Neutrophil (primary cell): Measurements from ENCODE around the gene HCAR2.
"Not testable (repeated sequence)": the region's sequence is repeated elsewhere in the genome, so short reads cannot be mapped to it uniquely, and the experiment has no call there.

Experiments
- H3K27ac ChIP-seq: fragments of 200-600 bp; sonication (generic); 2 replicates; pipeline ENCODE4 v1.5.1; 2016; ENCODE audit warnings: mild to moderate bottlenecking, moderate library complexity
- H3K27me3 ChIP-seq: fragments of 200-600 bp; sonication (generic); 2 replicates; pipeline ENCODE4 v1.6.0; 2016; ENCODE audit warnings: mild to moderate bottlenecking
- H3K36me3 ChIP-seq: fragments of 200-600 bp; sonication (generic); 2 replicates; pipeline ENCODE4 v1.5.1; 2017
- H3K4me1 ChIP-seq, 2 experiments: fragments of 200-600 bp in 1 of 2; sonication (generic) in 1 of 2; 1 replicate in 1 of 2; 2 replicates in 1 of 2; pipeline versions ENCODE4 v1.5.1 to v1.6.1; 2013 to 2016; ENCODE audit warnings: low read depth in 1 of 2, low read length in 1 of 2, mild to moderate bottlenecking in 1 of 2, moderate library complexity in 1 of 2; ENCODE audit not compliant: control insufficient read depth in 1 of 2, insufficient read depth in 1 of 2
- H3K4me3 ChIP-seq, 2 experiments: fragments of 200-600 bp in 1 of 2; sonication (generic) in 1 of 2; 1 replicate in 1 of 2; 2 replicates in 1 of 2; pipeline ENCODE4 v1.5.1; 2013 to 2016; ENCODE audit warnings: low read depth in 1 of 2, low read length in 1 of 2, mild to moderate bottlenecking in 1 of 2, moderate library complexity in 1 of 2
- H3K9me3 ChIP-seq: fragments of 200-600 bp; sonication (generic); 2 replicates; pipeline ENCODE4 v1.5.1; 2016
- CTCF ChIP-seq: fragments of 200-600 bp; sonication (generic); IDR thresholded peaks from 2 replicates; pipeline ENCODE4 v1.5.1; 2016; ENCODE audit warnings: antibody characterized with exemption

The HCAR2 gene

GRCh38 chr12:122724641-122725243, 21.6 kb upstream of the HCAR2 start:
- H3K27me3 ChIP-seq: no peaks in the 10 kb centered on the region
- TF ChIP-seq CTCF: no peak
- H3K9me3 ChIP-seq: no peaks in the 10 kb centered on the region
- H3K27ac ChIP-seq: no peak overlapping the region
- H3K4me1 ChIP-seq: peaks cover 27 to 36% of the 10 kb centered on the region in 2 experiments
- H3K4me3 ChIP-seq: no peak overlapping the region
- no peaks in the 10 kb centered on the region for H3K36me3 ChIP-seq

- H3K27me3 ChIP-seq: no peaks in the 10 kb centered on the region
- no peaks in the 10 kb centered on the region for H3K36me3 ChIP-seq
- H3K9me3 ChIP-seq: no peaks in the 10 kb centered on the region
- no peak for TF ChIP-seq CTCF
- peaks cover 29 to 38% of the 10 kb centered on the region in 2 experiments for H3K4me1 ChIP-seq
- H3K4me3 ChIP-seq: no peak overlapping the region
- peak overlapping the region; percentile 46 for H3K27ac ChIP-seq
Measured at GRCh38 chr12:122722387-122722786, 19.2 kb upstream of the HCAR2 start.

GRCh38 chr12:122721057-122721545, 17.9 kb upstream of the HCAR2 start:
- no peaks in the 10 kb centered on the region for H3K27me3 ChIP-seq
- H3K4me3 ChIP-seq: no peak overlapping the region
- peaks cover 24 to 37% of the 10 kb centered on the region in 2 experiments for H3K4me1 ChIP-seq
- H3K9me3 ChIP-seq: no peaks in the 10 kb centered on the region
- H3K27ac ChIP-seq: no peak overlapping the region
- no peak for TF ChIP-seq CTCF
- H3K36me3 ChIP-seq: no peaks in the 10 kb centered on the region

GRCh38 chr12:122716658-122717057, 13.5 kb upstream of the HCAR2 start, which contains the start of gene HCAR3:
TSS of gene HCAR3 (minus strand) at chr12:122716811. CDS start at chr12:122716737, 74 bp downstream.
- H3K36me3 ChIP-seq, H3K27me3 ChIP-seq, H3K9me3 ChIP-seq: not testable (repeated sequence)
- Histone ChIP-seq H3K27ac (peak within 1 kb of the TSS; percentile 89), H3K4me3 (peak within 1 kb of the TSS; percentile 70 to 92), H3K4me1 (peaks cover 7 to 25% of the 10 kb centered on the region in 2 experiments)

- H3K9me3 ChIP-seq, H3K36me3 ChIP-seq, H3K27me3 ChIP-seq: not testable (repeated sequence)
- H3K27ac ChIP-seq: peak overlapping the region; percentile 39
- H3K4me3 ChIP-seq: peak overlapping the region; percentile 70 to 92
- H3K4me1 ChIP-seq: peaks cover 19 to 36% of the 10 kb centered on the region in 2 experiments
Measured at GRCh38 chr12:122715211-122715610, 12.1 kb upstream of the HCAR2 start.

- H3K9me3 ChIP-seq, H3K36me3 ChIP-seq, H3K27me3 ChIP-seq, H3K27ac ChIP-seq: not testable (repeated sequence)
- H3K4me3 ChIP-seq: peak overlapping the region; percentile 70 to 92
- H3K4me1 ChIP-seq: peaks cover 19 to 34% of the 10 kb centered on the region in 2 experiments
Measured at GRCh38 chr12:122713491-122714188, 10.5 kb upstream of the HCAR2 start.

- not testable (repeated sequence) for H3K36me3 ChIP-seq
Measured at GRCh38 chr12:122711266-122711665, 8.1 kb upstream of the HCAR2 start.

GRCh38 chr12:122710341-122710740, 7.2 kb upstream of the HCAR2 start:
- not testable (repeated sequence) for H3K9me3 ChIP-seq, H3K27ac ChIP-seq, H3K27me3 ChIP-seq, H3K4me3 ChIP-seq, H3K36me3 ChIP-seq
- H3K4me1 ChIP-seq: peaks cover 13 to 18% of the 10 kb centered on the region in 2 experiments

More at GRCh38 chr12:122711266-122711665, 8.1 kb upstream of the HCAR2 start:
- not testable (repeated sequence) for H3K9me3 ChIP-seq, H3K27me3 ChIP-seq
- H3K4me3 ChIP-seq: peak overlapping the region; percentile 37 to 41
- peaks cover 13 to 23% of the 10 kb centered on the region in 2 experiments for H3K4me1 ChIP-seq
- H3K27ac ChIP-seq: peak overlapping the region; percentile 45

- not testable (repeated sequence) for H3K9me3 ChIP-seq, H3K36me3 ChIP-seq, H3K27me3 ChIP-seq, H3K27ac ChIP-seq, H3K4me3 ChIP-seq
- H3K4me1 ChIP-seq: peaks cover 13 to 19% of the 10 kb centered on the region in 2 experiments
Measured at GRCh38 chr12:122709287-122709686, 6.1 kb upstream of the HCAR2 start.

- H3K27ac ChIP-seq: peak overlapping the region; percentile 91
- not testable (repeated sequence) for H3K27me3 ChIP-seq, H3K36me3 ChIP-seq, H3K9me3 ChIP-seq
- peaks cover 29 to 30% of the 10 kb centered on the region in 2 experiments for H3K4me1 ChIP-seq
- H3K4me3 ChIP-seq: peak overlapping the region; percentile 66 to 90
Measured at GRCh38 chr12:122703841-122704240, 684 bp upstream of the HCAR2 start.
